Kidney (tissue), 14 donors: Measurements from ENCODE around the gene LRRC17. TPM values are rescaled to one million over a fixed set of nuclear protein-coding genes. Genes with fewer than 3 reads are reported as not detected.
"Not testable (repeated sequence)": the region's sequence is repeated elsewhere in the genome, so short reads cannot be mapped to it uniquely, and the experiment has no call there.

Source experiments
- DNase-seq, 5 donors: peaks; one replicate each; pipeline ENCODE4 v3.0.0-alpha.2; 2013 to 2020
- FAIRE-seq: peaks from 2 replicates; lab custom pipeline; 2012; peaks lifted over from hg19 to GRCh38; lab: Jason Lieb, UNC
- H3K27ac ChIP-seq, 2 donors: one replicate each; pipeline ENCODE4 v1.7.0; 2013; ENCODE audit warnings: low read depth in 2 of 2, low read length in 2 of 2, inconsistent platforms in 1 of 2
- H3K27me3 ChIP-seq: one replicate; pipeline ENCODE4 v1.7.1; 2013; ENCODE audit warnings: low read length, inconsistent platforms; ENCODE audit not compliant: control insufficient read depth, insufficient read depth
- H3K36me3 ChIP-seq, 3 donors: one replicate each; pipeline versions ENCODE4 v1.7.0 to v1.7.1; 2013; ENCODE audit warnings: low read length in 3 of 3, control low read depth in 1 of 3, inconsistent platforms in 1 of 3; ENCODE audit not compliant: insufficient read depth in 3 of 3, control insufficient read depth in 2 of 3
- H3K4me1 ChIP-seq, 3 donors: one replicate each; pipeline versions ENCODE4 v1.7.0 to v1.7.1; 2013; ENCODE audit warnings: low read length in 3 of 3, inconsistent platforms in 1 of 3, low read depth in 1 of 3; ENCODE audit not compliant: control insufficient read depth in 2 of 3, insufficient read depth in 2 of 3
- H3K4me3 ChIP-seq, 3 donors: one replicate each; pipeline versions ENCODE4 v1.7.0 to v1.8.1; 2013; ENCODE audit warnings: low read length in 3 of 3, control low read depth in 1 of 3, inconsistent platforms in 1 of 3
- H3K9ac ChIP-seq, 3 donors: one replicate each; pipeline versions ENCODE4 v1.7.0 to v1.7.1; 2013; ENCODE audit warnings: low read length in 3 of 3, control low read depth in 1 of 3, inconsistent platforms in 1 of 3
- H3K9me3 ChIP-seq, 3 donors: one replicate each; pipeline versions ENCODE4 v1.7.0 to v1.7.1; 2013; ENCODE audit warnings: low read length in 3 of 3, control low read depth in 1 of 3, inconsistent platforms in 1 of 3; ENCODE audit not compliant: control insufficient read depth in 2 of 3, insufficient read depth in 1 of 3
- CTCF ChIP-seq: IDR thresholded peaks from 3 replicates; pipeline ENCODE4 v1.5.1; 2012; ENCODE audit warnings: mild to moderate bottlenecking, moderate library complexity, borderline replicate concordance; ENCODE audit not compliant: insufficient read depth; ENCODE audit errors: extremely low read depth
- intact Hi-C: fragments of 100-400 bp; cut with DNase I; formaldehyde crosslinking; loops from one replicate; pipeline ENCODE4 v1.11.1; 2022
- polyA plus RNA-seq: library from polyadenylated mRNA; stranded (reverse); fragments of 350-450 nt; fragmentation: Illumina TruSeq; extraction: RNeasy Lipid Tissue Mini Kit (QIAGEN cat#74804); gene quantifications from one replicate; pipeline ENCODE4 v1.2.3, GENCODE V29; 2014; ENCODE audit warnings: low read depth, low replicate concordance; ENCODE audit not compliant: insufficient read depth
- total RNA-seq: library from RNA; stranded (reverse); fragmentation: NEBNext Ultra II Directional; extraction: Animal tissue kit (Norgen Biotek cat#: 25700); gene quantifications from one replicate; pipeline ENCODE4 v1.2.1, GENCODE V29; 2021
- donor health status: control.
- donor health status: control.
- donor health status: control.
- donor health status: control.
- donor health status: control.
- donor health status: DM: yes; HTN: yes; CAD: no.
- donor health status: Normal renal cell carcinoma (clear cell type).

Gene LRRC17
- total and polyA plus RNA-seq, 2 donors from 2014 or later, result 2.1 to 4.0 TPM

- Histone ChIP-seq H3K4me3 (no peak overlapping the region), H3K27ac (no peak overlapping the region), H3K27me3 (no peaks in the 10 kb centered on the region), H3K36me3 (no peaks in the 10 kb centered on the region), H3K4me1 (no peaks in the 10 kb centered on the region), H3K9ac (no peak overlapping the region), H3K9me3 (peaks cover 0 to 10% (median 4%) of the 10 kb centered on the region in 3 donors)
- no peak for TF ChIP-seq CTCF
- intact Hi-C loops, result no loop called here
- DNase-seq, result no peak
- FAIRE-seq, result no peak
Observed at GRCh38 chr7:102975854-102976253, 63.1 kb downstream of the LRRC17 start.

- no peak for DNase-seq
- Histone ChIP-seq H3K4me3 (no peak overlapping the region), H3K27me3 (no peaks in the 10 kb centered on the region), H3K4me1 (no peaks in the 10 kb centered on the region), H3K36me3 (no peaks in the 10 kb centered on the region), H3K27ac (no peak overlapping the region), H3K9me3 (peaks cover 0 to 10% (median 4%) of the 10 kb centered on the region in 3 donors), H3K9ac (no peak overlapping the region)
- intact Hi-C loops, result no loop called here
- TF ChIP-seq CTCF, result no peak
- FAIRE-seq, result no peak
Observed at GRCh38 chr7:102976493-102976892, 63.7 kb downstream of the LRRC17 start.

- H3K27me3 ChIP-seq, H3K27ac ChIP-seq, H3K36me3 ChIP-seq, H3K4me1 ChIP-seq, H3K4me3 ChIP-seq, FAIRE-seq, DNase-seq, H3K9ac ChIP-seq, intact Hi-C loops: not testable (repeated sequence)
- peaks cover 0 to 10% (median 4%) of the 10 kb centered on the region in 3 donors for H3K9me3 ChIP-seq
Observed at GRCh38 chr7:102977586-102977985, 64.8 kb downstream of the LRRC17 start.

- no peaks in the 10 kb centered on the region for H3K4me1 ChIP-seq
- intact Hi-C loops, result no loop called here
- DNase-seq, result no peak
- H3K4me3 ChIP-seq, result no peak overlapping the region
- H3K27ac ChIP-seq, result no peak overlapping the region
- H3K9me3 ChIP-seq, result peaks cover 0 to 10% (median 4%) of the 10 kb centered on the region in 3 donors
- no peaks in the 10 kb centered on the region for H3K36me3 ChIP-seq
- FAIRE-seq, result no peak
- no peak for TF ChIP-seq CTCF
- H3K9ac ChIP-seq, result no peak overlapping the region
- H3K27me3 ChIP-seq, result no peaks in the 10 kb centered on the region
Observed at GRCh38 chr7:102978284-102978683, 65.5 kb downstream of the LRRC17 start.
